CD1c-positive myeloid dendritic cell (primary cell): ENCODE data around the gene C2CD2.
"Not testable (repeated sequence)": the region's sequence is repeated elsewhere in the genome, so short reads cannot be mapped to it uniquely, and the experiment has no call there.

ENCODE experiments used
- DNase-seq: peaks from one replicate; pipeline ENCODE4 v3.0.0-alpha.2; 2016; ENCODE audit errors: extremely low spot score

The C2CD2 gene

GRCh38 chr21:41953831-41954653, at the start of gene C2CD2:
C2CD2 (minus strand) TSS chr21:41954018; CDS start chr21:41953648, 370 bp downstream.
- DNase-seq: peak; percentile 63

- peak; percentile 66 for DNase-seq
Measured at GRCh38 chr21:42003051-42003461, 49.2 kb upstream of the C2CD2 start.

DNA sequence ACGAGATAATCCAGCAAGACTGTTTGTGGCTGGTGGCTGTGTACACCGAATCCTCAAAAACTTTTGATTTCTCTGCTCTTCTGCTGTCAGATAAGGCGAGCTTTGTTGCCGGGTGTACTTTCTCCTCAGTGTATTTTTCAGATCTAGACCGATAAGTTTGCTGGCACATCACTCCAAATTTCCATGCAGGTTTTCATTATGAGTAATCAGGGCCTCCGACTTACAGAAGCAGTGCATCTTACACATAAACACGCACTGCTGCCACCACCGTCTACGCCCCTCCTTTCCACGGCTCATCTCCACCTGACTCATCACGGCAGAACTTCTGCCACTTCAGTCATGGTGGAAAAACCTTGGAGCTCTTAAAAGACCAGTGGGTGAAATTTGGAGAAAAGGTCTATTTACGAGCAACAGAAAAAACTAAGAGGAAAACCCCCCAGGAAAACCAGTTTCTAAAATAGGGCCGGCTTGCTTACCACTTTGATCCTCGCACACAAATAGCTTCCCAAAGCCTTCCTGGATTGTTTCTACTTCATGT, 48.7 kb upstream of the C2CD2 start:
- DNase-seq: peak; percentile 31

- DNase-seq: no peak
Measured at GRCh38 chr21:42001781-42002180, 48.0 kb upstream of the C2CD2 start.

- no peak for DNase-seq
Measured at GRCh38 chr21:42000908-42001307, 47.1 kb upstream of the C2CD2 start.

GRCh38 chr21:41997657-41998056, 43.8 kb upstream of the C2CD2 start:
- DNase-seq: no peak

GRCh38 chr21:41995577-41995976, 41.8 kb upstream of the C2CD2 start:
- no peak for DNase-seq

DNA sequence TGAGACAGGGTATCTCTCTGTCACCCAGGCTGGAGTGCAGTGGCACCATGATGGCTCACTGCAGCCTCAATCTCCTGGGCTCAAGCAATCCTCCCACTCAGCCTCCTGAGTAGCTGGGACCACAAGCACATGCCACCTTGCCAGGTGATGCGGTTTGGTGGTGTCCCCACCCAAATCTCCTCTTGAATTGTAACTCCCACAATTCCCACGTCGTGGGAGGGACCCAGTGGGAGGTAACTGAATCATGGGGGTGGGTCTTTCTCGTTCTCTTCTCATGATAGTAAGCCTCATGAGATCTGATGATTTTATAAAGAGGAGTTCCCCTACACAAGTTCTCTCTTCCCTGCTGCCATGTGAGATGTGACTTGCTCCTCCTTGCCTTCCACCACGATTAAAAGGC, 40.8 kb upstream of the C2CD2 start:
- not testable (repeated sequence) for DNase-seq

GRCh38 chr21:41993744-41994143, 39.9 kb upstream of the C2CD2 start:
- DNase-seq: no peak

- DNase-seq: no peak
Measured at GRCh38 chr21:41992576-41992975, 38.8 kb upstream of the C2CD2 start.

DNA sequence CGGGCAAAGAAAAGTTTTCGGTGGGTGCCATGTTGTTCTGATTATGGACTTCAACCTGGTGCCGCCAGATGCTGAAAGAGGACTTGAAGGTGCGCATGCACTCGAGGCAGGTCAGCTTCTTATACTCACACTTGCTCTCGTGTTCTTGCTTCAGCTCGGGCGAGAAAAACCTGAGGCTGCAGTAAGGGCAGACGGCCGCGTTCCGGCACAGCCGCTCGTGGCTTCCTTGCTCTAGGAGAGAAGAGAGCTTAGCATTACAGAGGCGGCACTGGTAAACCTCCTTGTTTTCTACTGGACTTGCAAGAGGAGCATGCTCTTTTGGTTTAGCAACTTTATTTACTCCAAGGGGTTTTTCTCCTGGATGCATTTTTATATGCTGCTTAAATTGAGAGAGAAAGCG, 37.8 kb upstream of the C2CD2 start:
- no peak for DNase-seq

DNA sequence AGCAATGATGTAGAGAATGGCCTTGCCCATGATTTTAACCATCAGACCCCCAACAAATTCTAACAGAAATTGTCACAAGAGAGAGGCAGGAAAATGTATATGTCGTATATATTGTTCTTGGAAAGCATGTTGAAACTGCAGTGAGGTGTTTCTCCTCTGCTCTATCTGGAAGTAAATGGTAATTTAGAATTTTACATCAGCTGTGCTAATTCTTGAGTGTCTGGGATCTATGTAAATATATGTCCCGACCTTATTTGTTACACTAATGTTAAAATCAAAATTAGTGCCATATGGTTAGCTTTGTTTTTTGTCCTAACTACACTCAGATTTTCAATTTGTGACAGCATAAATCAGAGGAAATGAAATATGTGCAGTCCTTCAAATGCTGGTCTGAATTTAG, 35.9 kb upstream of the C2CD2 start:
- DNase-seq: no peak

- no peak for DNase-seq
Measured at GRCh38 chr21:41987310-41987709, 33.5 kb upstream of the C2CD2 start.

- no peak for DNase-seq
Measured at GRCh38 chr21:41985662-41986416, 32.0 kb upstream of the C2CD2 start.

DNA sequence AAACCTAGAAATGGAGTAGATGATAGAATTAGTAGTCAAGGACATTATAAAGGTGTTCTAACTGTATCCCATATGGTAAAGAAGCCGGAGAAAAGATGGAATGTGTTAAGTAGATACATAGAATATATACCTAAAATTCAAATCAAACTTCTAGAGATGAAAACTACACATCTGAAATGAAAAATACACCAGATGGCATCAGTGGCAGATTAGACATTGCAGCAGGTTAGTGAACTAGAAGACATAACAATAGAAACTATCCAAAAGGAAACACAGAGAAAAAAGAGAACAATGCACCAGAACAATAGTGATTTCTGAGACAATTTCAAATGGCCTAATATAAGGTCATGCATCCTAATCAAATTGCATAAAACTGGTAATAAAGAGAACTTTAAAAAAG, 29.4 kb upstream of the C2CD2 start:
- no peak for DNase-seq

GRCh38 chr21:41980561-41980960, 26.7 kb upstream of the C2CD2 start:
- no peak for DNase-seq

DNA sequence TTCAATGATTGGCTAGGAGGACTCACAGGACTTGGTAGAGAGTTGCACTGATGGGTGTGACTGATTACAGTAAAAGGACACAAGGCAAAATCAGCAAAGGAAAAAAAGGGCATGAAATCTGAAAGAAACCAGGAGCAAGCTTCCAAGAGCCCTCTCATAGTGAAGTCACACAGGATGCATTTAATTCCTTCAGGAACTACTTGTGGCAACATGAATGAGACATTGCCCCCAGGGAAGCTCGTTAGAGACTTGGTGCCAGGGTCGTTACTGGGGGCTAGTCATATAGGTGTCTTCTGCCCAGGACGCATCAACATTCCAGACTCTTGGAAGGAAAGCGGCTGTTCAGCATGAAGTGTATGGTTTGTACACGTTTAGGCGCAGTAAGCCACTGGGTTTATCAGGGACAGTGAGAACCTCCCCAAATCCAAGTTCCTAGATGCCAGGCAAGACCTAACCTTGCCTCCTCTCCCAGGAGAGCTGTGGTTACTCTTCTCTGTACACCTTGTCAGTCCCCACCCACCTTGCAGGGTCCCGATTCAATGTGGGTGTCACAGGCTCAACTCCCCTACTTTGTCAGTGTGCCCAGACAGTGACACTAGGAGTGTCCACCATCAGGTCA, 26.0 kb upstream of the C2CD2 start:
- DNase-seq: no peak

GRCh38 chr21:41979335-41979734, 25.5 kb upstream of the C2CD2 start:
- no peak for DNase-seq

- DNase-seq: no peak
Measured at GRCh38 chr21:41977034-41977950, 23.5 kb upstream of the C2CD2 start.

- no peak for DNase-seq
Measured at GRCh38 chr21:41976611-41977010, 22.8 kb upstream of the C2CD2 start.
